Vagina (tissue), 2 donors: ENCODE results near the gene C20orf144.

Experiments
- CTCF ChIP-seq, 3 experiments: fragments of 450-650 bp in 2 of 3; fragments of 200-600 bp in 1 of 3; sonication (generic) in 1 of 3; IDR thresholded peaks; one replicate each; pipeline ENCODE4 v1.5.1; 2017 to 2019; ENCODE audit warnings: antibody characterized with exemption in 3 of 3, mild to moderate bottlenecking in 2 of 3, moderate library complexity in 2 of 3
- POLR2A ChIP-seq, 2 donors: fragments of 450-650 bp; IDR thresholded peaks; one replicate each; pipeline ENCODE4 v1.6.1; 2017; ENCODE audit warnings: antibody characterized with exemption in 2 of 2, mild to moderate bottlenecking in 2 of 2, moderate library complexity in 2 of 2
- POLR2AphosphoS5 ChIP-seq, 2 donors: sonication (generic); formaldehyde crosslinking; IDR thresholded peaks; one replicate each; pipeline ENCODE4 v1.9.0; 2017; ENCODE audit warnings: antibody characterized with exemption in 2 of 2, mild to moderate bottlenecking in 2 of 2, low read depth in 1 of 2; ENCODE audit not compliant: insufficient read depth in 1 of 2

DNA sequence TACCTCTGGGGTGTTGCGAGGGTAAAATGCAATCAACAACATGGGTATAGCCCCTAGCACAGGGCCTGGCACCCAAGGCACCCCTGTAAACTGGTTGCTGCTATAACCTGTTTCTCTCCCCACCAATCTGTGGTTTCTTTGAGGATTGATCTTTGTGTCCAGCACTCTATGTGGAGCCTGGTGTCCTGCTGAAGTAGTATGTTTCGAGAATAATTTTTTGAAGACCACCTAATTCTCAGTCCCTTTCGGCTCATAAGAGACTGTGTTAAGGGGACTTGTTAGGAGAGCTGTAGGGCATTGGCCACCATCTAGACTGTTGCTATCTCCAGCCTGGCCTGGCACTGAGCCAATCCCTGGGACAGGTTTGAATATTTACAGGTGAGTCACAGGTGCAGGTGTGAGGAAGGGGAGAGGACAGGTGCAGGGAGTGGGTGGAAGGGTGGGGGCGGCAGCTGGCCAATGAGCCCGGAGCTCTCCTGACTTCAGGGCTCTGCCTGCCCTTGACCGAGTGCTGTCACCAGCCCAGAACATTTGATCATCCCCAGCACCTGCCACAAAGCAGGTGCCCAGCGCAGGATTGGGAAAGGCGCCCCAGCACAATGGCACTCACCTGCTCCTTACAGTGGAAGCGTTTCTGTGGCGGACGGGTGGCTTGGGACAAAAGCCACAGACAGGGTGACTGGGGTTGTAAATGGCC lies 8.1 kb upstream of the C20orf144 start:
- no peak for TF ChIP-seq CTCF (IDR thresholded peaks at IDR 0.05)
- TF ChIP-seq POLR2A (IDR thresholded peaks at IDR 0.05) = no peak
- TF ChIP-seq POLR2AphosphoS5 (IDR thresholded peaks at IDR 0.05; ENCODE audit: insufficient read depth in 1 of 2, low read depth in 1 of 2) = no peak
